HL-60/S4 treated with phorbol 12-myristate 13-acetate at 8.2 ng/mL for 4 days and 3 days (cell line): ENCODE measurements around the gene COPA.
"Not testable (repeated sequence)": the region's sequence is repeated elsewhere in the genome, so short reads cannot be mapped to it uniquely, and the experiment has no call there.

ENCODE experiments used
- in situ Hi-C: fragments of 300-500 bp; cut with MboI; formaldehyde crosslinking; loops from 2 replicates; pipeline ENCODE4 v1.15.0; 2022; ENCODE audit warnings: low sequenced_read_pairs

The COPA gene

GRCh38 chr1:160330119-160330518, 12.9 kb downstream of the COPA start:
- in situ Hi-C loops, result no loop called here

DNA sequence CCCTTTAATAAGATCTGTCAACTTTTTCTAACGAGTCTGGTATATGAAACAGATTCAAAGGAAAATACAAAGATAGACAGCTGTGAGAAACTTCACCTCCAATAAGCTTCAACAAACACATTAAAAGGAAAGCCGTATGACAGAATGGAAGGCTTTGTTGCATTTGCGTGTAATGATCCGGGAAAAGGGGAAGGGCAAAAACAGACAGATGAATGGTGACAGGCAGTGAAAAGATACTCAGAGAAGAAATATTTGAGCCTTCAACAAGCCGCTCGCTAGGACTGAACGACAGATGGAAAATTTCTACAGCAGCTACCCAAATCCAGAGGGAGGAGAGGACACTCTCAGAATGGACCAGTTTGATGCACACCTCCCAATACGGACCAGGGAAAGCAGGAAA, 14.9 kb downstream of the COPA start:
- in situ Hi-C loops, result no loop called here

GRCh38 chr1:160326418-160326817, 16.6 kb downstream of the COPA start:
- in situ Hi-C loops, result no loop called here

GRCh38 chr1:160325252-160325651, 17.8 kb downstream of the COPA start:
- in situ Hi-C loops, result no loop called here

- in situ Hi-C loops, result no loop called here
Observed at GRCh38 chr1:160322831-160323230, 20.2 kb downstream of the COPA start.

DNA sequence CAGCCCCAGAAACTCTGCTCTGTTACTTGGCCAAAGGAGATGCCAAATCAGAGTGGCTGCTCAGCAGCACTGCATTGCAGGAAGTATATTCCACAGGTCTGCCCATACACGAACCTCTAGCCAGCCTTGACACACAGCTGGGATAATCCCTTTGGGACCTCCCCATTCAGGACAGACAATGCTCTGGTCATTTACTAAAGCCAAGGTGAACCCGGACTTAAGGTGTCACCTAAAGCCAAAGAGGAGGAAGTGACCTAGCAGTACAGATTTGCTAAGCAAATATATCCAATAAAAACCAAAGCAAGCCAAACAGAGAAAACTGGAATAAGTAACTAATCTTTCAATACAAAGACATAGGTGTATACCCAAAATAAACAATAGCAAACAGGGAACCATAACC, 27.7 kb downstream of the COPA start:
- in situ Hi-C loops, result no loop called here

- in situ Hi-C loops, result no loop called here
Observed at GRCh38 chr1:160309571-160309970, 33.5 kb downstream of the COPA start.

- in situ Hi-C loops, result no loop called here
Observed at GRCh38 chr1:160309185-160309557, 33.9 kb downstream of the COPA start.

DNA sequence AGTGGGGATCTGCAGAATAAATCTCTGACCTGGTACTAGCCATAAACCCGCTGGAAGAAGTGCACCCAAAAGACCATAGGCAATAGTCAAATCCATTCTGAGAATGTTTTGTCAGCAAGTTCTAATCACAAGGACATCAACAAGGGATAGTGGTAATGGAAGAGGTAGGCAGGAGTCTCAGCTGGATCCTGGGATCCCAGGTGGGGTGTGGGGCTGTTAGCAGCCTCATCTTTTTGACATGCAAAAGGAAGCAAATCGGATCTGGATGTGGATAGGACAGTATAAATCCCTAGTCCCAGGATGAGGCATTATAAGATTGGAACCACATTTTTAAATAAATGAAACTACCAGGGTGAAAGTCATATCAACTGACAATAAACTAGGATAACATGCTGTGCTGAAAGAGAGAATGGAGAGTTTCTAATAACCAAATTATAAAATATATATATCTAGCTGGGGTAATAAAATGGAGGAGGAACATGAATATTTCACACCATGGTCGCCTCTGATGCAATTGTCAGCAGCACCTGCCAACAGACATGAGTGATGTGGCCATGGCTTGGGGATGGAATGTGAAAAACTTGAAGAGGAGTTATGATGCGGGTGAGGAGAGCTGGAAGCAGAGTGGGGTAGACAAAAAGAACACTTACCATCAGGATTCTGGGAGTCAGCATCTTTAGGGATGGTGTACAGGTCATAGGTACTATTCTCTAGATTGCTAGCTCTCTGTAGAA, 34.4 kb downstream of the COPA start:
- in situ Hi-C loops, result no loop called here

- in situ Hi-C loops, result no loop called here
Observed at GRCh38 chr1:160307118-160307791, 35.8 kb downstream of the COPA start.

GRCh38 chr1:160300173-160300572, 42.9 kb downstream of the COPA start:
- in situ Hi-C loops, result no loop called here

GRCh38 chr1:160296036-160296435, 47.0 kb downstream of the COPA start:
- in situ Hi-C loops, result no loop called here

DNA sequence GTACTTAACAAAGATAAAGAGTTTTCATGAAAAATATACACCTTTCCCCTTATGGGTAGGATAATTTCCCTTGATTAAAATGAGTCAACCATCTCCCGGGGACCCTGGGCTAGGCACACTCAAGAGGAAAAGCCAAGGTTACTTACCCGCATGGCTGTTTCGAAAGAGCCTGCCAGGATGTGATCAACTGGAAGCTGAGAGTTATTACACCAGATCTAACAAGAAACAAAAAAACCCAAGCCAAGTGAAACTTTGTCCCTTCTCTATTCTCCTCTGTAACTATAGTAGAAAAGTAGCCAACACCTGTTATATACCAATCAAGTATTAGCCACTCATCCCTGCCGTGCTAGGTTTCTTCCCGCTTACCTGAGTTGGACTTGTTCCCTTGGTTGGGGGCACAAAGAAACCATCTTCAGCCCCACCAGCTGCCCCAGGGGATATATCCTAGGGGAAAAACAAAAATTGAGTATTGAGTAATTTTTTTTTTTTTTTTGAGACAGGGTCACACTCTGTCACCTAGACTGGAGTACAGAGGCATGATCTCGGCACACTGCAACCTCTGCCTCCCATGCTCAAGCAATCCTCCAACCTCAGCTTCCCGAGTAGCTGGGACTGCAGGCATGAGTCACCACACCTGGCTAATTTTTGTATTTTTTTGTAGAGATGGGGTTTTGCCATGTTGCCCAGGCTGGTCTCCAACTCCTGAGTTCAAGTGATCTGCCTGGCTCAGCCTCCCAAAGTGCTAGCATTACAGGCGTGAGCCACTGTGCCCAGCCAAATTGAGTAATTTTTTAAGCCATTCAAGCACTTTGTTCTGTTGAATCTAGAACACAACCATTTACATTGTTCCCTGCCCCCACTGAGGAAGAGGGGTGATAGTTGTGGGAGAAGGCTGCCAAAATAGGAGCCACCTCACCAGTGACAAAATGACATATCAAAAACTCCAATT, 49.8 kb downstream of the COPA start:
- in situ Hi-C loops, result no loop called here

DNA sequence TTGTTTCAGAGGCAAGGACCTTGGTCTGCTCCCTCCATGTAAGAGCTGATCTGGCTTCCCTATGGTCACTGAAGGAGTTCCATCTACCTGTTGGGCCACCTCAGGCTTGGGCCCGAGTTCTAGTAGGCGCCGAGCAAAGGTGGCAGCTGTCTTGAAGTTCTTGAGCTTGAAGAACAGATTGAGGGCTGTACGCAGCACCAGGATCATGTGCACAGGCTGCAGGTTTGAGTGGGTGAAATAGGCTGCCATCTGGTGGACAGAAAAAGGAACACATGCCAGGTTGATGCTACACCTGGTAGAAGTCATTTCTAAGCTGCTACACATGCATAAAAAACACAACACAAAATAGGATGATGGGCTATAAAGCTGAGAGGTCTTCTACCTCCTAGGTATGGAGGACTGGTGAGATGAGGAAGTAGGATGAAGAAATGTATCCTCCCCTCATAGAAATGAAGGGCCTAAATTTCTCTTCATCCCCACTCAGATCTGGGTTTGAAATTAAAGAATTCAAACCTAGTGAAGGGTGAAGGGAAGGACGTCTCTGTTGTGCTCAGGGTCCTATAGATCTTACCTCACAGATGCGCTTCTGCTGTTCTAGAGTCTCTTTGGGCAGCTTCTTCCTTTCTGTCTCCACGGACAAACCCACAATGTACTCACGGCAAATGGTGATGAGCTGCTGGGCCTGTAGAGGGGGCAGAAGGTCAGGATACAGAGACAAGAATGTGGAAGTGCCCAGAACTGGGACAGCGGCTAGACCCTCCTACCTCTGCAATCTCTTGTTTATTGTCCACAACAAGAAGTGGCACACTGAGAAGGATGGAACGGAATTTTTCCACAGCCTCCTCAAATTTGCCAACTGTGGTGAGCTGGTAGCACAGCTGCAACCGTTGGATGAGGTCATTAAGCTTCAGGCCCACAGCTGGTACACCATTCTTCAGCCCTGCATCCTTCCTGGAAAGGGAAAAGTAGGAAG, 51.5 kb downstream of the COPA start:
- in situ Hi-C loops, result no loop called here

DNA sequence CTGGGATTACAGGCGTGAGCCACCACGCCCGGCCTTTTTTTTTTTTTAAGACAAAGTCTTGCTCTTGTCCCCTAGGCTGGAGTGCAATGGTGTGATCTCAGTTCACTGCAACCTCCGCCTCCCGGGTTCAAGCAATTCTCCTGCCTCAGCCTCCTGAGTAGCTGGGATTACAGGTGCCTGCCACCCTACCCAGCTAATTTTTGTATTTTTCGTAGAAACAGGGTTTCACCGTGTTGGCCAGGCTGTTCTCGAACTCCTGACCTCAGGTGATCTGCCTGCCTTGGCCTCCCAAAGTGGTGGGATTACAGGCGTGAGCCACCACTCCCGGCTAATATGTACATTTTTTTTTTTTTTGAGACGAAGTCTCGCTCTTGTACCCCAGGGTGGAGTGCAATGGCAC, 55.3 kb downstream of the COPA start:
- in situ Hi-C loops, result not testable (repeated sequence)

- in situ Hi-C loops, result no loop called here
Observed at GRCh38 chr1:160285506-160285905, 57.5 kb downstream of the COPA start.

- in situ Hi-C loops, result no loop called here
Observed at GRCh38 chr1:160284782-160285344, 58.2 kb downstream of the COPA start, which contains the start of gene PEX19. Gene PEX19 (minus strand): TSS chr1:160285133. CDS start chr1:160285124, 9 bp downstream.

- in situ Hi-C loops, result no loop called here
Observed at GRCh38 chr1:160284220-160284781, 58.7 kb downstream of the COPA start.

DNA sequence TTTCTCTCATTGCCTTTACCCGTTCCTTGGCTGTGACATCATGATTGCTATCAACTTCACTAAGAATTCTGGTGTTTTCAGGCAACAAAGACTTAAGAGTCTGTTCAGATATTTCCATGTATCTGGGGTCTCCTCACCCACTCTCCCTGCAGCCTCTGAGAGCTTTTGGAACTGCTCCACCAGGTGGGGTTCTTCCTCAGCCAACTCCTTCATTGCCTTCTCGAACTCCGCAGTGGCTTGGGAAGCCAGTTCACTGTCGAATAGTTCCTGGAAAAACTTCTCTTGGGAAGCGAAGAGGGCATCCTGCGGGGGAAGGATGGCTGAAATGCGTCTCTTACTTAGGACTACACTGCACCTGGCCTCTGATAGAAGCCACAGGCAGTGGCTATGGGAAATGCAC, 60.2 kb downstream of the COPA start:
- in situ Hi-C loops, result no loop called here

- in situ Hi-C loops, result no loop called here
Observed at GRCh38 chr1:160277987-160278386, 65.1 kb downstream of the COPA start.
